ENCODE measurements around the gene SNX14.

Gene SNX14

GRCh38 chr6:85460921-85461797 is 132.5 kb downstream of the SNX14 start:
- DNase-seq = no peak

GRCh38 chr6:85460154-85460920 is 133.3 kb downstream of the SNX14 start:
- no peak for DNase-seq

GRCh38 chr6:85459224-85459901 is 134.3 kb downstream of the SNX14 start:
- DNase-seq = no peak

- no peak for DNase-seq
These were observed 134.9 kb downstream of the SNX14 start for GRCh38 chr6:85458782-85459181.

- no peak for DNase-seq
These were observed 135.5 kb downstream of the SNX14 start for GRCh38 chr6:85458184-85458583.

- no peak for DNase-seq
These were observed 136.9 kb downstream of the SNX14 start for GRCh38 chr6:85456782-85457181.

Measured in NCI-H345 (cell line).